NCI-H2081 treated with DMSO at 0.1 percent for 48 hours (cell line): Measurements from ENCODE around the gene CHP1.
"Not testable (repeated sequence)": the region's sequence is repeated elsewhere in the genome, so short reads cannot be mapped to it uniquely, and the experiment has no call there.

Experiments used
- DNase-seq: peaks from one replicate; lab custom pipeline; 2025; lab: John Stamatoyannopoulos, UW

The CHP1 gene

DNA sequence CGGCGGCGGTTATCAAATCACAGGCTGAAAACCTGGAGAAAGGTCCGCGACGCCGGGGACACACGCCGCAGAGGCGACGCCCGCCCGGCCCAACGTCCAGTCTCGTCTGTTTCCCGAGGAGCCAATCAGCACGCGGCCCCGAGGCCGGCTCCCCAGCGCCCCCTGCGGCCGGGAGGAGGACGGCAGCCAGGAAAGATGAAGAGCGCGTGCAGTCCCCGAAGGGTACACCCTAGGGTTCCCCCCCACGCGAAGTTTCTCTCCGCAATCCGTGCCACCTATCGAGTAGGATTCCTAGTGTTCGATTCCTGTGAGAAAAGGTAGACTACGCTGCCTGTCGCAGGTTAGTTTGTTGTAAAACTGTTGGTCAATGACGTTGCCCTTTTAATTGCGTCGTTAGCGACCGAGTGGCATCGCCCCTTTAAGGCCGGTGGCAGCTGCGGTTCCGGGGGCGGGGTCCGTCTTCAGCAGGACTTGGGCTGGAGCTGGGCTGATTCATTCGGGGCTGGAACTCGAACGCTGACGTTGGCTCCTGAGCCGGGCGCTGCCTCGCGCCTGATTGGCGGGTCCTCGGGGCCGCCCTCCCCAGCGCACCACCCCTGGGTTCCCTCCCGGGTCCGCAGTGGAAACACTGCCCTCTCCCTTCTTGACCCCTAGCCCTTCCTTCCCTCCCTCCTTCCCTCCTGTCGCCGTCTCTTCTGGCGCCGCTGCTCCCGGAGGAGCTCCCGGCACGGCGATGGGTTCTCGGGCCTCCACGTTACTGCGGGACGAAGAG is at the start of gene CHP1, which contains the start of gene EXD1:
Gene CHP1 (plus strand): TSS at position 619 of the 772 bp plus-strand sequence. CDS start 115 bp downstream, at position 734.
Gene EXD1 (minus strand): TSS at position 108 of the 772 bp plus-strand sequence. CDS start 4,182 bp downstream, outside the sequence.
- peak; percentile 78 for DNase-seq

DNA sequence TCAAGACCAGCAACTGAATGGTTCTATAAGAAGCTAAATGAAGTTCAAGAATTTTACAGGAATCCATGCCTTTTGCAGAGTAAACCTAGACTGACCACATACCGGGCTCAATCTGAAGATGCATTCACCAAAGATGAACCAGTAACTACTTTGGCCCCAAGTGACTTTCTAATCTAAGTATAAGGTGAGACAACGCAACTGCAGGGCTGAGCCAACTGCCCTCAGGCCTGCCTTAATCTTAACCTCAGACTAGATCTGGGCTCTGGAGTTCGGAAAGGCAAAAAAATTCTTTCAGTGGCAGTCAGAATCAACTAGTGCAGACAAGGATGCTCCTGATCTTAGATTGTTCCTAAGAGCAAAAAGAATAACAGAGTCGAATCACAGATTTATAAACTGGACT is 48.8 kb upstream of the CHP1 start:
- DNase-seq = no peak

DNA sequence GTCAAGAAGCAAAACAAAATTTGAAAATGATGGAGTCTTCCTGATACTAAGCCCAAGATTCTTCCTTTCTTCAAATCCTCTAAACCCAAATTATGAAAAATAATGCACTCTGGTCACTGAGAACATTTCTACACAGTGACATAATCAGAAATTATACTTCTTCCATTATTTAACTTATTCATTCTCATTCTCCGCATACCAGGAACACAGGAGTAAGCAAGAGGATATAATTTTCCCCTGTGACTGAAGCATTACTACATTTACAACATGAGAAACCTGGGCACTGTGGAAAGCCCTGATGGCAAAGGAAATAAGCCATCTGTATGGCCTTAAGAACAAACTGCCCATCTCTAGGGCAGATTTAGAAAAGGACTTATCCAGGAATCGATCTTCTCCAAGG is 47.5 kb upstream of the CHP1 start:
- DNase-seq = no peak

DNA sequence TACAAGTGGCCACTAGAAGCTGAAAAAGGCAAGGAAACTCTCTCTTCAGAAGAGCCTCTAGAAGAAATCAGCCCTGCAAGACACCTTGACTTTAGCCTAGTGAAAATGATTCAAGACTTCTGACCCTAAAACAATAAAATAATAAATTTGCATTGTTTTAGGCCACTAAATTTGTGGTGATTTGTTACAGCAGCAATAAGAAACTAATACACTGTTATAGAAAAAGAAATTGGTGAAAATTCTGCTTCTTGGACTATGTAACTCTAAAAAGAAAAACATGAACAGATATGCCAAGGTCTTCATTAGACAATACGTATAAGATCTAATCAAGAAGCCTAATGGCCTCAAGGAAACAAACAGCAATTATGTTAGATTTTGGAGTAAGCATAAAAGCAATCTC is 36.6 kb upstream of the CHP1 start:
- no peak for DNase-seq

DNA sequence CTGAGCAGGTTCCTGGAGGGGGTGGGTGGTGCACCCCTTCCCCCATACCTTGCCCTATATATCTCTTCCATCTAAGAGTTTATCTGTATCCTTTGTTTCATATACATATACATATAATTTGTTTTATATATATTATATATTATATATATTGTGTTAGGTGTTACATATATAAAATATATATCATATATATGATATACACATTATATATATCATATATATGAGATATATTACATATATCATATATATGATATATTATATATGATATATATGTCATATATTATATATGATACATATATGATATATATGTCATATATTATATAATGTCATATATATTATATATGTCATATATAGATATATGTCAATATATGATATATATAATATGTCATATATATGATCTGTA is 31.6 kb upstream of the CHP1 start:
- no peak for DNase-seq

DNA sequence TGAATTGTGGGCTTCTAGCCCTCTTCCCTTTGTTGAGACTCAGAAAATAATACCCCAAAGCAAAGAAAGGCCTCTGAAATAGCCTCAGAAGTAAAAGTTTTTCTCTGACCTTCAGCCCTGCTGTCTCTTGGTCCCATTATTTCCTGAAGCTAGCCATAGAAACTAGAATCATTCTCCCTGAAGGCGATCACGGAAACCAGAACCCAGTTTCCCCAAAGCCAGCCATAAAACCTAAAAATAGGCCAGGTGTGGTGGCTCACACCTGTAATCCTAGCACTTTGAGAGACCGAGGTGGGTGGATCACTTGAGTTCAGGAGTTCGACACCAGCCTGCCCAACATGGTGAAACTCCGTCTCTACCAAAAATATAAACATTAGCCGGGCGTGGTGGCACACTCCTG is 27.7 kb upstream of the CHP1 start:
- DNase-seq = no peak

DNA sequence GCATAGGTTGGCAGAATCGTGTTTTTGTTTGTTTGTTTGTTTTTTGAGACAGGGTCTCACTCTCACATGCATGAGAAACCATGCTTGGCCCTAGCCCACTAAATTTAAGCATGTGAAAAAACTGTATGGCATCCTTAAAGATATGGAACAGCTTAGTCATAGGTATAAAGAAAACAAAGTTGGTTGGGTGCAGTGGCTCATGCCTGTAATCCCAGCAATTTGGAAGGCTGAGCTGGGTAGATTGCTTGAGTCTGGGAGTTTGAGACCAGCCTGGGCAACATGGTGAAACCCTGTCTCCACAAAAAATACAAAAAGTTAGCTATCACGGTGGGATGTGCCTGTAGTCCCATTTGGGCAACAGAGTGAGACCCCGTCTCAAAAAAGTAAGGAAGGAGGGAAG is 25.8 kb upstream of the CHP1 start:
- DNase-seq = no peak

DNA sequence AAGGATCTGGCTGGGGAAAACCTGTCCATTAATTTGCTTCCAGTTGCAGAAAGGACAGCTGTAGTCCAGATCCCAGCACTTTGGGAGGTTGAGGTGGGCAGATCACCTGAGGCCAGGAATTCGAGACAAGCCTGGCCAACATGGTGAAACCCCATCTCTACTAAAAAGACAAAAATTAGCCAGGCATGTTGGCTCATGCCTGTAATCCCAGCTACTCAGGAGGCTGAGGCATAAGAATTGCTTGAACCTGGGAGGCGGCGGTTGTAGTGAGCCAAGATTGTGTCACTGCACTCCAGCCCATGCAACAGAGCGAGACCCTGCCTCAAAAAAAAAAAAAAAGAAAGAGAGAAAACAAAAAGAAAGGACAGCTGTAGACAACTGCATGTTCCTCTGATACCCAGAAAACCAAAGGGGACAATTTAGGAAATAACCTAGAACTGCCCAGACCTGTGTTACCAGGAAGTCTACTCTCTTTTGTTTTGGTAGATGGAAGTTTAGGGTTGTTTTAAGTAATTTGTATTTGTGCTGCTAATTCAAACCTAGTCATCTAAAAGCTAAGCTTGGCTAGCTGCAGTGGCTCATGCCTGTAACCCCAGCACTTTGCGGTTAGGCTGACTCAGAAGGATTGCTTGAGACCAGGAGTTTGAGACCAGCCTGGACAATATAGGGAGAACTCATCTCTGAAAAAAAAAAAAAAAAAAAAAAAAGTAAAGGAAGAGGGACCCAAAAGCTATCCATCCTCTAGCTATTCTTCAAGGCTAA is 23.2 kb upstream of the CHP1 start:
- no peak for DNase-seq

DNA sequence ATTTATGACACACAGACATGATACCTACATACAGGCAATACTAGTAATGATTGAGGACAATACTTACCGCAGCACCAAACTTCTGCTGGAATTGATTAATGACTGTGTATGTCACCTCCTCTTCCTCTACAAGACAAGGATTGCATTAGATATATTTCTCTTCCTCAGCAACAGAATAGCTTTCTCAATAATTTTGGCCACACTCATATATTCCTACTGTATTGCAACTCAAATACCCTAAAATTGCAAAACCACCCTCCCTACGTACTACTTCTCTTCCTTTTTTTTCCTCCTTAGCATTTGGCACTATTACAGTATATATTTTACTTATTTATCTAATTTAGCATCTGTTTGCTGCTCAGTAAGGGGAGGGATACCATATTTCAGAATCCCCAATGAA is 15.4 kb upstream of the CHP1 start:
- DNase-seq = no peak

DNA sequence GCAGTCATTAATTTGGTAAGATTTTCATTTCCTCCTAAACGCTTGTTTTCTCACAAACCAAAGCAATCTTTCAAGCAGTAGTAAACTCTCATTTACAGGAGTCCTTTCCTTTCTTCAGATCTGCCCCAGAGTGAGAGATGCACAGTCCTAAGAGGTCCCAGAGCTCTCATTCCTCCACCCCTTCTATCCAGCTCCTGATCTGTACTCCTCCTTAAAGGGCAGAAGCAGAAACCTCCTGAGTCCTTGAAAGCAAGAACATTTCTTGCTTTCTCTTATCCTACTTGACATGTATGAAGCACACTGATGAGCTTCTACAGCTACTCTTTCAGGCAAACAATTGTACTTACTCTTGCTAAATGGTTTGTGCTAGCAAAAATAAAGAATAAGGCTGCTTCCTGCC is 12.2 kb upstream of the CHP1 start:
- no peak for DNase-seq

DNA sequence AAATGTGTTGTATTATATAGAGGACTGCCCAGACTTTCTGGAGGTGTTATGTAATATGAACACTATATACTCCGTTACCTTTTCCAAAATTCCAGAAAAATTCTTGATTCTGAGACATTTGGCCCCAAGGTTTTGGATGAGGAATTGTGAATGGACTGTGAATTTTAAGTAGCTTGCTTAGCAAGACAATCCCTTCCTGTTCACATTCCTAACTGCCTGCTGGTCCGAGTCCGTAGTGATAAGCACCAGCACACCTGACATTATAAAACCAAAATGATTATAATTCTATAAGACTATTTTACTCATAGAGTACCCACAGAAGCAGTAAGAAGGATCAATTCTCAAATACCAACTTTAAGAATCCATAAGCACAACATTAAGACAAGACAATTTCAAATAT is 11.7 kb upstream of the CHP1 start:
- no peak for DNase-seq

DNA sequence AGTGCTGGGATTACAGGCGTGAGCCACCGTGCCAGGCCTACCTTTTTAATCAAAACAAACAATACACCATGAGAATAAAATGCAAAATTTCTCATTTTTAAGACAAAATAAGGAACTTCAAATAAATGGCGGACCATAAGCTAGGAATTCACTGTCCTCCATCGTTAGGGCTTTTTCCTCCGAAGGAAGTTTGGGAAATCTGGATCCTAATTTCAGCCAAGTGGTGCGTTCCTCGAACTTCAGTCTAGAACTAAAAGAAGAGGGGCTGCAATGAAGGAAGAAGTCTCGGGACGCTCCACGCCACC is 771 bp upstream of the CHP1 start:
- no peak for DNase-seq

DNA sequence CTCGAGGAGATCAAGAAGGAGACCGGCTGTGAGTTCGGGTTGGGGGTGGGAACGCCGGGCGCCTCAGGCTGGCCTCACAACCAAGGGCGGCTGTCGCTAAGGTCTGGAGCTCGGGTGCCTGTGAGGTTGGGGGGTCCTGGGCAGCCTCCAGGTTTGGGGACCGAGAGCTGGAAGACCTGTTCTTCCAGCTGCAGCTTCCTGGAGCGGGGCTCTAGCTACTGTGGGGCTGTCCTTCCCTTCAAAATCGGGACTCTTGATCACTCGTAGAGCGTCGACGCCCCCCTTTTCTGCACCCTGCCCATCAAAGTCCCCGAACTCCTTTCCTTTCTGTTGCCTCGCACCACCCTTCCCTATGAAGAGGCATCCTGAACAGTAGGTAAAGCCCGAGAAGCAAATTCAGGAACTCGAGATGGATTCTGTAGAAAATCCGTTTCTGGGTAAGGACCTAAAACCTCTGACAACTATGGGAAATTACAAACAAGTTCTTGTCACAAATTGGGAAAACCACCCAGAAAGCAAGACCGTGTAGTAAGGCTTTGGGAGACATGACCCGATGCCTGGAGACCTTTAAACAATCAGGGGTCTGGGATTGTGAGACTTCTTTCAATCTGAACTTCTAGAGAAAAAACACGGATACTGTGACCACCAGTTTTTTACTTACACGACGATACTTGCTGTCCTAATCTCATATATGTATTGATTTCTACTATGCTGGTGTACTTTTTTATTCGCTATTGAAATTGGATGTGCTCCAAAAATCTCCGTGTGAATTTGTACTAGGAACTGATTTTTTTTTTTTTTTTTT is 556 bp downstream of the CHP1 start:
- DNase-seq = no peak

DNA sequence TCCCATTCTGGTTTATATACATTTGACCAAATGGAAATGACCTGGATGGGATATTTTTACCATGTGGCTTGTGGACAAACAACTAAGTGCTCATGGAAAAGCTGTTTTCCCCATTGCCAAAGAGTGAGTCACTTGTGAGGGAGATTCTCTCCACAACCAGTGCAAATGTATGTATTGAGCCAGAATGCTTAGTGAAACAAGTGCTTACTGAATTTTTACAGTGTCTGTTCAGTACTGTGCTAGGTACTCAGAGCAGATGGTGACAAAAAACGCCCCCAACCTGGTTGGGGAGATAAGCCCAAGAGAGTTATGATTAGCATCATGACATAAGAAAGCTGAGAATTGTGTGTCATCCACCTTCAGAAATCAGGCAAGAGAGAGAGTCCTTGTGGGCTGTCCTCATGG is 2.3 kb downstream of the CHP1 start:
- DNase-seq = no peak

DNA sequence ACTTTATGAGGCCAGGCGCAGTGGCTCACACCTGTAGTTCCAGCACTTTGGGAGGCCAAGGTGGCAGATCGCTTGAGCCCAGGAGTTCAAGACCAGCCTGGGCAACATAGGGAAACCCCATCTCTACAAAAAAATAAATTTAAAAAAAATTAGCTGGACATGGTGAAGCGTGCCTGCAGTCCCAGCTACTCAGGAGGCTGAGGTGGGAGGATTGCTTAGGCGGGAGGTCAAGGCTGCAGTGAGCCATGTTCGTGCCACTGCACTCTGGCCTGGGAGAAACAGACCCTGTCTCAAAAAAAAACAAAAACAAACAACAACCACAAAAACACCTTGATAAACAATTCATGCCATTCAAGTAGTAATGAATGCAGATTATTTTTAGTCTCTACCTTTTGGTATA is 4.2 kb downstream of the CHP1 start:
- DNase-seq = not testable (repeated sequence)

DNA sequence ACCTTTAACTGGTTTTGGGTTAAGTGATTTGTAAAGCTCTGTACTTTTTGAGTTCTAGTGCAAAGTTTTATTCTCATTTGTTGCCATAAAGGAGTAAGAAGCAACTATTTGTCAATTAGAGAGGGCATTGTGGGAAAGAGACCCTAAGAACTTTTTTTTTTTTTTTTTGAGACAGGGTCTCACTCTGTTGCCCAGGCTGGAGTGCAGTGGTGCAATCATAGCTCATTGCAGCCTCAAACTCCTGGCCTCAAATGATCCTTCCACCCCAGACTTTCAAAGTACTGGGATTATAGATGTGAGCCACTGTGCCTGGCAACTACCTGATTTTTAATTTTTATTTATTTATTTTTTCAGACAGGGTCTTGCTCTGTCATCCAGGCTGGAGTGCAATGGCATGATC is 4.9 kb downstream of the CHP1 start:
- DNase-seq = no peak

DNA sequence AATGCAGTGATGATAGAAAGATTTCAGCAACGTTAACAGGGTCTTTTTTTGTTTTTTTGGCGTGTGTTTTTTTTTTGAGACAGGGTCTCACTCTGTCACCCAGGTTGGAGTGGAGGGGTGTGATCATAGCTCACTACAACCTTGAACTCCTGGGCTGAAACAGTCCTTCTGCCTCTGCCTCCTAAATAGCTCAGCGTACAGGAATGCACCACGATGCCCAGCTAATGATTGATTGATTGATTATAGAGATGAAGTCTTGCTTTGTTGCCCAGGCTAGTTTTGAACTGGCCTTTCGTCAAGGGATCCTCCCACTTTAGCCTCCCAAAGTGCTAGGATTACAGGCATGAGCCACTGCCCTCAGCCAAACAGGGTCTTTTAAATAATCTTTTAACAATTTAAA is 7.0 kb downstream of the CHP1 start:
- DNase-seq = no peak

DNA sequence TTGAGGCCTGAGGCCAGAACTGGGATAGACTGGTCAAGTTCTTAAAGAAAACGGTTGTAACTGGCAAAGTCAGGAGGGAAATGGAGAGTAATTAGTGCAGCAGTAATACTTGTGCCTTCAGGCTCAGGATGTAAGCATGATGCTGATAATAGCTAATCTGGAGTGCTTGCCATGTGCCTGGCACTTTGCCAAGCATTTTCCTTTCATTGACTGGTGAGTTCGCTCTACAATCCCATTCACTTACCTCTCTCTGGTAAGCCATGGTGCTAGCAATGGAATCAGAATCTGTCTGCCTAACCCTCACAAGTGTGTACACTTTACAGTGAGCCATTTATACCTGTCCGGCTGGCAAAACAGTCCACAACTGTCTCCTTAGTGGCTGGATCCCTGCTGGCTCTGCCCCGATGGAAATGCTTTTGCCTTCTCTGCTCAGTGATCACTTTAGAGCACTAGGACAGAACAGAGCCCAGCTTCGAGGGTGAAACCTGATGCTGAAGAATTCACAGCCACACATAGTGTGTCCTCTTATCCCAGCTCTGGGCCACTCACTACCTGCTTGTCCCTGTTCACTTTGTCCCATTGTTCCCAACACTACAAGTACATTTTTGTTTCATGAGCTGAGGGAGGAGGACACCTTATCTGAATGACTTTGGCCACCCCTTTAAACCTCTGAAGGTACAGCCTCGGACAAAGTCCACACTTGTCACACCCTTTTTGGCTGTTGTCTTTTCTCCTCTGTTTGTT is 10.3 kb downstream of the CHP1 start:
- peak; percentile 29 for DNase-seq

DNA sequence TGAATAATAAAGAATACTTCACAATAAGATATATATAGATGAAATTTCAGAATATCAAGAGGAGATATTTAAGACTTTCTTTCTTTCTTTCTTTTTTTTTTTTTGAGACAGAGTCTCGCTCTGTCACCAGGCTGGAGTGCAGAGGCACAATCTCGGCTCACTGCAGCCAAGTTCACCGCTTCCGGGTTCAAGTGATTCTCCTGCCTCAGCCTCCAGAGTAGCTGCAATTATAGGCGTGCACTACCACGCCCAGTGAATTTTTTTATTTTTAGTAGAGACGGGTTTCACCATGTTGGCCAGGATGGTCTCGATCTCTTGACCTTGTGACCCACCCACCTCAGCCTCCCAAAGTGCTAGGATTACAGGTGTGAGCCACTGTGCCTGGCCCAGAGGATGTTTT is 19.7 kb downstream of the CHP1 start:
- DNase-seq = not testable (repeated sequence)

DNA sequence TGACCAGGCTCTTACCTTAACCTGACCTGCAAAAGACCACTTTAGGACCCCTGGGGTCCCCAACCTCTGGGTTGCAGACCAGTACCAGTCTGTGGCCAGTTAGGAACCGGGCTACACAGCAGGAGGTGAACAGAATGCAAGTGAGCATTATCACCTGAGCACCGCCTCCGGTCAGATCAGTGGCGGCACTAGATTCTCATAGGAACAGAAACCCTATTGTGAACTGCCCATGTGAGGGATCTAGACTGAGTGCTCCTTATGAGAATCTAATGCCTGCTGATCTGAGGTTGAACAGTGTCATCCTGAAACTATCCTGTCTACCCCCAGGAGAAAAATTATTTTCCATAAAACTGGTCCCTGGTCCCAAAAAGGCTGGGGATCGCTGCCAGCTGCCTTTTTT is 20.3 kb downstream of the CHP1 start:
- DNase-seq = no peak

DNA sequence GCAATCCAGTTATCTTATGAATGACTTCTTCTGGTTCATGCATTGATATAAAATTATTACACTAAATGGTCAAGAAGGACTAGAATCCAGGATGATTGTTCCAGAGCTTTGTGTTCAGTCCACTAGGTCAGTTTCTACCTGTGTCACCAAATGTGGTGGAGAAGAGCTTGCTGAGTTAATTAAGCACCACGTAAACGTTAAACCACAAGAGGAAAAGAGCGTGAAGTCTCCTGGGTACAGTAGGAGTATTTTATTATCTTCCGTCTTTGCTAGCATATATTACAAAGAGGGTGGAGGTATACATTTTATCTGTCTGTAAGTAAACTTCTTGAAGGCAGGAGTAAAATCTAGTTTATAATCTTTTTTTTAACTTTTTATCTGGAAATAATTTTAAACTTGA is 23.5 kb downstream of the CHP1 start:
- no peak for DNase-seq

DNA sequence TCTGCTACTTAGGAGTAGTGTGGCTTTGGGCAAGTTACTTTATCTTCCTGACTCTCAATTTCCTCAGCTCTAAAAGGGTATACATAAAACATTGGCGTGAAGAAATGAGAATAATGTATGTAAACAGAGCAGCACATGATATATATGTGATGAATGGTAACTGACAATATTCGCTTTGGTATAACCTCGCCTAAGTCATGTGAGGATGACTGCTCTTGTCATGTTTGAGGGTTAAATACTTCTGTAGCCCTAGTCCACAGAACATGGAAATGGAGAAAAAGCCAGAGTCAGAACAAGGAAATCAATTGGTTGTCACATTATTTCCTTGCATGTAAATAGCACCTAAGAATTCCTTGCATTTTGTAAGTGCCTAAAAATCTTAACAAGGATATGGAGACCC is 25.0 kb downstream of the CHP1 start:
- no peak for DNase-seq
